ENCODE data around the gene DUSP28. TPM values are rescaled to one million over a fixed set of nuclear protein-coding genes. Genes with fewer than 3 reads are reported as not detected.
A peak's percentile ranks its signal among the peaks of the same experiment; 100 is the strongest.

The DUSP28 gene
- total RNA-seq, 1 experiment from 2014 or later, result 4.9 TPM

- Histone ChIP-seq H3K4me3 (ENCODE audit: low read depth, low read length, poor library complexity, severe bottlenecking) (peak overlapping the region; percentile 55), H3K27me3 (replicated peaks; ENCODE audit: insufficient read depth, low read depth, low read length, poor library complexity) (no peaks in the 10 kb centered on the region), H3K9me3 (ENCODE audit: low read depth, low read length, poor library complexity, severe bottlenecking) (no peaks in the 10 kb centered on the region), H3K4me1 (ENCODE audit: insufficient read depth, low read length, poor library complexity, severe bottlenecking) (peaks cover 12% of the 10 kb centered on the region), H3K27ac (ENCODE audit: low read depth, low read length, poor library complexity, severe bottlenecking) (peak overlapping the region; percentile 65), H3K36me3 (ENCODE audit: insufficient read depth, low read length, poor library complexity, severe bottlenecking) (peaks cover 9% of the 10 kb centered on the region)
- ChIA-PET POLR2A (ENCODE audit: low non-redundant PET) (no interaction called here), CTCF (interaction anchor here (0.6 kb wide), 1 partner anchor 534 kb away, joined by 3 read pairs; no protein-coding TSS in a partner anchor)
- intact Hi-C loops (cut with micrococcal nuclease; ENCODE audit: unreplicated experiment), result no loop called here
- no peak for TF ChIP-seq EZH2 (IDR thresholded peaks at IDR 0.05; ENCODE audit: borderline replicate concordance, low read depth, low read length, poor library complexity, severe bottlenecking)
- no peak for TF ChIP-seq CTCF (conservative IDR thresholded peaks at IDR 0.05; ENCODE audit: low read depth, low read length)
- no peak for DNase-seq (ENCODE audit: low spot score)
- no TSS peak for BruUV-seq (replicated peaks)
These were observed 2.9 kb upstream of the DUSP28 start for GRCh38 chr2:240557101-240557751.

DNA sequence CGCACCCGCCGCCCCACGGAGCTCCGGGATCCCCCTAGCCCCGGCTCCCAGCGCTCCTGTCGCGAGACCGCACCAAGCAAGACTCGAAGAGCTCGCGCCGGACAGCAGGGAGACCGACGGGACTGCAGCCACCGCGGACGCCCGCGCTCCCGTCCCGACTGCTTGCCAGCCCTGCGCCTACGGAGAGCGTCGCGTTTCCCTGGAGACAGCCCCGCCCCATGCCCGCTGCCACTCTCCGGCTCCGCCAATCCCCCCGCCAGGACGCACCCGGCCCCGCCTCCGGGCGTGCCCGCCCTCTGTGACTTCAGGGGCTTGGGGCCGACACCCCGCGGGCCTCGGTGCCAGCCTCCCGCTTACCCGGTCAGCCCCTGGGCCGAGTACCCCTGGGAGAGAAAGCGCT lies 2.3 kb upstream of the DUSP28 start, which contains the start of gene ANKMY1:
Gene ANKMY1 (minus strand): TSS at position 181 of the 400 bp plus-strand sequence. CDS start 653 bp downstream, outside the sequence.
- no TSS peak for BruUV-seq (replicated peaks)
- H3K27me3 ChIP-seq (replicated peaks; ENCODE audit: insufficient read depth, low read depth, low read length, poor library complexity), result no peaks in the 10 kb centered on the region
- DNase-seq (ENCODE audit: low spot score), result peak; percentile 92
- H3K4me3 ChIP-seq (ENCODE audit: low read depth, low read length, poor library complexity, severe bottlenecking), result peak within 1 kb of the TSS; percentile 55
- no peak for TF ChIP-seq EZH2 (IDR thresholded peaks at IDR 0.05; ENCODE audit: borderline replicate concordance, low read depth, low read length, poor library complexity, severe bottlenecking)
- no peak for TF ChIP-seq CTCF (conservative IDR thresholded peaks at IDR 0.05; ENCODE audit: low read depth, low read length)
- H3K9me3 ChIP-seq (ENCODE audit: low read depth, low read length, poor library complexity, severe bottlenecking), result no peaks in the 10 kb centered on the region
- CTCF ChIA-PET, result interaction anchor here (0.5 to 0.6 kb wide), 2 partner anchors 268 to 534 kb away, joined by 3 to 6 read pairs; no protein-coding TSS in a partner anchor
- H3K27ac ChIP-seq (ENCODE audit: low read depth, low read length, poor library complexity, severe bottlenecking), result peak within 1 kb of the TSS; percentile 65
- H3K36me3 ChIP-seq (ENCODE audit: insufficient read depth, low read length, poor library complexity, severe bottlenecking), result peaks cover 5% of the 10 kb centered on the region
- intact Hi-C loops (cut with micrococcal nuclease; ENCODE audit: unreplicated experiment), result no loop called here
- peaks cover 12% of the 10 kb centered on the region for H3K4me1 ChIP-seq (ENCODE audit: insufficient read depth, low read length, poor library complexity, severe bottlenecking)
- POLR2A ChIA-PET (ENCODE audit: low non-redundant PET), result no interaction called here

GRCh38 chr2:240558236-240558761 lies 1.9 kb upstream of the DUSP28 start:
- CTCF ChIA-PET, result interaction anchor here (0.5 to 0.6 kb wide), 2 partner anchors 267 to 535 kb away, joined by 3 to 6 read pairs; no protein-coding TSS in a partner anchor
- intact Hi-C loops (cut with micrococcal nuclease; ENCODE audit: unreplicated experiment), result no loop called here
- peak overlapping the region; percentile 55 for H3K4me3 ChIP-seq (ENCODE audit: low read depth, low read length, poor library complexity, severe bottlenecking)

More at GRCh38 chr2:240558236-240558761, 1.9 kb upstream of the DUSP28 start:
- Histone ChIP-seq H3K9me3 (ENCODE audit: low read depth, low read length, poor library complexity, severe bottlenecking) (no peaks in the 10 kb centered on the region), H3K36me3 (ENCODE audit: insufficient read depth, low read length, poor library complexity, severe bottlenecking) (peaks cover under 1% of the 10 kb centered on the region), H3K27me3 (replicated peaks; ENCODE audit: insufficient read depth, low read depth, low read length, poor library complexity) (no peaks in the 10 kb centered on the region), H3K27ac (ENCODE audit: low read depth, low read length, poor library complexity, severe bottlenecking) (no peak overlapping the region), H3K4me1 (ENCODE audit: insufficient read depth, low read length, poor library complexity, severe bottlenecking) (peaks cover 12% of the 10 kb centered on the region)
- DNase-seq (ENCODE audit: low spot score), result no peak
- BruUV-seq (replicated peaks), result no TSS peak
- no peak for TF ChIP-seq CTCF (conservative IDR thresholded peaks at IDR 0.05; ENCODE audit: low read depth, low read length)
- POLR2A ChIA-PET (ENCODE audit: low non-redundant PET), result no interaction called here

All from A673 (cell line).